Measurements from ENCODE around the gene CNN3. TPM values are rescaled to one million over a fixed set of nuclear protein-coding genes. Genes with fewer than 3 reads are reported as not detected.
A peak's percentile ranks its signal among the peaks of the same experiment; 100 is the strongest.

CNN3 gene
- total and polyA plus RNA-seq, 9 donors: 294 to 507 (median 369) TPM

GRCh38 chr1:94909486-94909885 is 17.4 kb downstream of the CNN3 start:
- WGBS (ENCODE audit: insufficient coverage): 78% methylated on average over 3 of the region's 6 CpGs
- H3K9me3 ChIP-seq (replicated peaks; ENCODE audit: control insufficient read depth, low read depth, low read length): no peaks in the 10 kb centered on the region
- H3K36me3 ChIP-seq (ENCODE audit: control insufficient read depth, insufficient read depth, low read length): peaks cover 19% of the 10 kb centered on the region
- H3K4me1 ChIP-seq (ENCODE audit: control insufficient read depth, insufficient read depth, low read length): peaks cover 33% of the 10 kb centered on the region
- no peak overlapping the region for H3K4me3 ChIP-seq (ENCODE audit: low read length)
- peak; percentile 46 for DNase-seq
- peak overlapping the region; percentile 48 for H3K27ac ChIP-seq (ENCODE audit: low read length)
- H3K27me3 ChIP-seq (ENCODE audit: control insufficient read depth, insufficient read depth, low read length): no peaks in the 10 kb centered on the region

- Histone ChIP-seq H3K36me3 (ENCODE audit: control insufficient read depth, insufficient read depth, low read length) (peaks cover 19% of the 10 kb centered on the region), H3K4me1 (ENCODE audit: control insufficient read depth, insufficient read depth, low read length) (peaks cover 29% of the 10 kb centered on the region), H3K9me3 (replicated peaks; ENCODE audit: control insufficient read depth, low read depth, low read length) (no peaks in the 10 kb centered on the region), H3K27ac (ENCODE audit: low read length) (no peak overlapping the region), H3K27me3 (ENCODE audit: control insufficient read depth, insufficient read depth, low read length) (no peaks in the 10 kb centered on the region), H3K4me3 (ENCODE audit: low read length) (no peak overlapping the region)
- no peak for DNase-seq
- no CpG with 5 or more reads among the region's 2 CpGs for WGBS (ENCODE audit: insufficient coverage)
Observed at GRCh38 chr1:94908965-94909364, 17.9 kb downstream of the CNN3 start.

- 97% methylated on average over 5 of the region's 7 CpGs for WGBS (ENCODE audit: insufficient coverage)
- peaks cover 26% of the 10 kb centered on the region for H3K4me1 ChIP-seq (ENCODE audit: control insufficient read depth, insufficient read depth, low read length)
Observed at GRCh38 chr1:94908190-94908589, 18.7 kb downstream of the CNN3 start.

GRCh38 chr1:94907136-94907535 is 19.8 kb downstream of the CNN3 start:
- Histone ChIP-seq H3K27me3 (ENCODE audit: control insufficient read depth, insufficient read depth, low read length) (no peaks in the 10 kb centered on the region), H3K9me3 (replicated peaks; ENCODE audit: control insufficient read depth, low read depth, low read length) (no peaks in the 10 kb centered on the region), H3K4me3 (ENCODE audit: low read length) (no peak overlapping the region), H3K36me3 (ENCODE audit: control insufficient read depth, insufficient read depth, low read length) (peaks cover 29% of the 10 kb centered on the region), H3K4me1 (ENCODE audit: control insufficient read depth, insufficient read depth, low read length) (peaks cover 19% of the 10 kb centered on the region), H3K27ac (ENCODE audit: low read length) (no peak overlapping the region)
- WGBS (ENCODE audit: insufficient coverage): 29% methylated on average over 1 of the region's 3 CpGs
- DNase-seq: no peak

More at GRCh38 chr1:94908190-94908589, 18.7 kb downstream of the CNN3 start:
- H3K4me3 ChIP-seq (ENCODE audit: low read length): no peak overlapping the region
- H3K9me3 ChIP-seq (replicated peaks; ENCODE audit: control insufficient read depth, low read depth, low read length): no peaks in the 10 kb centered on the region
- H3K36me3 ChIP-seq (ENCODE audit: control insufficient read depth, insufficient read depth, low read length): peaks cover 23% of the 10 kb centered on the region
- H3K27ac ChIP-seq (ENCODE audit: low read length): no peak overlapping the region
- no peaks in the 10 kb centered on the region for H3K27me3 ChIP-seq (ENCODE audit: control insufficient read depth, insufficient read depth, low read length)
- DNase-seq: no peak

GRCh38 chr1:94906382-94906781 is 20.5 kb downstream of the CNN3 start:
- peaks cover 34% of the 10 kb centered on the region for H3K36me3 ChIP-seq (ENCODE audit: control insufficient read depth, insufficient read depth, low read length)
- no CpG with 5 or more reads among the region's 5 CpGs for WGBS (ENCODE audit: insufficient coverage)
- no peak overlapping the region for H3K27ac ChIP-seq (ENCODE audit: low read length)
- no peak overlapping the region for H3K4me3 ChIP-seq (ENCODE audit: low read length)
- no peaks in the 10 kb centered on the region for H3K27me3 ChIP-seq (ENCODE audit: control insufficient read depth, insufficient read depth, low read length)
- no peak for DNase-seq
- peaks cover 21% of the 10 kb centered on the region for H3K4me1 ChIP-seq (ENCODE audit: control insufficient read depth, insufficient read depth, low read length)
- no peaks in the 10 kb centered on the region for H3K9me3 ChIP-seq (replicated peaks; ENCODE audit: control insufficient read depth, low read depth, low read length)

GRCh38 chr1:94905207-94905606 is 21.7 kb downstream of the CNN3 start:
- Histone ChIP-seq H3K9me3 (replicated peaks; ENCODE audit: control insufficient read depth, low read depth, low read length) (no peaks in the 10 kb centered on the region), H3K27me3 (ENCODE audit: control insufficient read depth, insufficient read depth, low read length) (no peaks in the 10 kb centered on the region), H3K4me3 (ENCODE audit: low read length) (no peak overlapping the region), H3K27ac (ENCODE audit: low read length) (no peak overlapping the region), H3K4me1 (ENCODE audit: control insufficient read depth, insufficient read depth, low read length) (peaks cover 17% of the 10 kb centered on the region), H3K36me3 (ENCODE audit: control insufficient read depth, insufficient read depth, low read length) (peaks cover 37% of the 10 kb centered on the region)
- WGBS (ENCODE audit: insufficient coverage): 84% methylated on average over 2 of the region's 4 CpGs
- DNase-seq: no peak

GRCh38 chr1:94903280-94904009 is 23.5 kb downstream of the CNN3 start:
- peak overlapping the region; percentile 52 for H3K27ac ChIP-seq (ENCODE audit: low read length)
- H3K9me3 ChIP-seq (replicated peaks; ENCODE audit: control insufficient read depth, low read depth, low read length): no peaks in the 10 kb centered on the region
- no peak for DNase-seq
- H3K4me3 ChIP-seq (ENCODE audit: low read length): no peak overlapping the region
- no CpG with 5 or more reads among the region's 7 CpGs for WGBS (ENCODE audit: insufficient coverage)
- H3K27me3 ChIP-seq (ENCODE audit: control insufficient read depth, insufficient read depth, low read length): no peaks in the 10 kb centered on the region
- peaks cover 43% of the 10 kb centered on the region for H3K36me3 ChIP-seq (ENCODE audit: control insufficient read depth, insufficient read depth, low read length)
- H3K4me1 ChIP-seq (ENCODE audit: control insufficient read depth, insufficient read depth, low read length): peaks cover 12% of the 10 kb centered on the region

- WGBS (ENCODE audit: insufficient coverage): 75% methylated on average over 2 of the region's 4 CpGs
- Histone ChIP-seq H3K4me1 (ENCODE audit: control insufficient read depth, insufficient read depth, low read length) (peaks cover 10% of the 10 kb centered on the region), H3K36me3 (ENCODE audit: control insufficient read depth, insufficient read depth, low read length) (peaks cover 44% of the 10 kb centered on the region)
Observed at GRCh38 chr1:94901841-94902240, 25.1 kb downstream of the CNN3 start.

GRCh38 chr1:94899756-94900155 is 27.2 kb downstream of the CNN3 start:
- H3K4me3 ChIP-seq (ENCODE audit: low read length): no peak overlapping the region
- WGBS (ENCODE audit: insufficient coverage): no CpG with 5 or more reads among the region's 1 CpG
- DNase-seq: no peak
- peaks cover 53% of the 10 kb centered on the region for H3K36me3 ChIP-seq (ENCODE audit: control insufficient read depth, insufficient read depth, low read length)
- H3K27ac ChIP-seq (ENCODE audit: low read length): no peak overlapping the region
- no peaks in the 10 kb centered on the region for H3K9me3 ChIP-seq (replicated peaks; ENCODE audit: control insufficient read depth, low read depth, low read length)
- H3K4me1 ChIP-seq (ENCODE audit: control insufficient read depth, insufficient read depth, low read length): peaks cover 4% of the 10 kb centered on the region
- no peaks in the 10 kb centered on the region for H3K27me3 ChIP-seq (ENCODE audit: control insufficient read depth, insufficient read depth, low read length)

More at GRCh38 chr1:94901841-94902240, 25.1 kb downstream of the CNN3 start:
- Histone ChIP-seq H3K27me3 (ENCODE audit: control insufficient read depth, insufficient read depth, low read length) (no peaks in the 10 kb centered on the region), H3K27ac (ENCODE audit: low read length) (no peak overlapping the region), H3K9me3 (replicated peaks; ENCODE audit: control insufficient read depth, low read depth, low read length) (no peaks in the 10 kb centered on the region), H3K4me3 (ENCODE audit: low read length) (no peak overlapping the region)
- no peak for DNase-seq

- no peak overlapping the region for H3K27ac ChIP-seq (ENCODE audit: low read length)
- H3K9me3 ChIP-seq (replicated peaks; ENCODE audit: control insufficient read depth, low read depth, low read length): no peaks in the 10 kb centered on the region
- H3K4me1 ChIP-seq (ENCODE audit: control insufficient read depth, insufficient read depth, low read length): peaks cover 2% of the 10 kb centered on the region
- DNase-seq: no peak
- peaks cover 60% of the 10 kb centered on the region for H3K36me3 ChIP-seq (ENCODE audit: control insufficient read depth, insufficient read depth, low read length)
- H3K4me3 ChIP-seq (ENCODE audit: low read length): no peak overlapping the region
- no peaks in the 10 kb centered on the region for H3K27me3 ChIP-seq (ENCODE audit: control insufficient read depth, insufficient read depth, low read length)
- no CpG with 5 or more reads among the region's 7 CpGs for WGBS (ENCODE audit: insufficient coverage)
Observed at GRCh38 chr1:94898491-94899385, 28.2 kb downstream of the CNN3 start.
